ENCODE data around the gene PRKCE.

The PRKCE gene

GRCh38 chr2:45654250-45654649 is 2.8 kb downstream of the PRKCE start:
- Histone ChIP-seq H3K79me1 (ENCODE audit: low read length) (no peaks in the 10 kb centered on the region), H3K4me3 (ENCODE audit: low read length) (no peak overlapping the region)

GRCh38 chr2:45661828-45662227 is 10.4 kb downstream of the PRKCE start:
- Histone ChIP-seq H3K4ac (ENCODE audit: low read depth, low read length) (no peak overlapping the region), H3K9ac (ENCODE audit: low read length) (no peak overlapping the region), H3K56ac (ENCODE audit: low read length) (no peak overlapping the region), H3K4me1 (ENCODE audit: control insufficient read depth, low read depth, low read length) (no peaks in the 10 kb centered on the region), H3K23ac (ENCODE audit: low read length) (no peak overlapping the region), H2BK15ac (replicated peaks; ENCODE audit: low read depth) (no peak overlapping the region), H2BK120ac (ENCODE audit: low read depth, low read length) (no peak overlapping the region), H3K27ac (ENCODE audit: low read depth, low read length) (no peak overlapping the region), H3K4me3 (ENCODE audit: low read length) (no peak overlapping the region), H3K79me2 (ENCODE audit: control insufficient read depth, insufficient read depth, low read length) (no peaks in the 10 kb centered on the region), H3K27me3 (ENCODE audit: insufficient read depth, low read length, poor library complexity) (no peaks in the 10 kb centered on the region), H3K4me2 (ENCODE audit: low read length) (no peak overlapping the region), H3K36me3 (ENCODE audit: control insufficient read depth, insufficient read depth, low read length) (no peaks in the 10 kb centered on the region), H2AK5ac (ENCODE audit: low read length) (no peak overlapping the region), H3K79me1 (ENCODE audit: low read length) (no peaks in the 10 kb centered on the region), H2BK5ac (ENCODE audit: low read length) (no peak overlapping the region), H4K8ac (ENCODE audit: low read depth, low read length) (no peak overlapping the region), H3K18ac (ENCODE audit: low read length) (no peak overlapping the region), H4K5ac (ENCODE audit: low read length) (no peak overlapping the region)
- WGBS (ENCODE audit: extremely low coverage, insufficient coverage, low lambda C conversion rate), result no CpG with 5 or more reads among the region's 2 CpGs
- no peak for DNase-seq

More at GRCh38 chr2:45654250-45654649, 2.8 kb downstream of the PRKCE start:
- Histone ChIP-seq H2AK5ac (ENCODE audit: low read length) (no peak overlapping the region), H3K56ac (ENCODE audit: low read length) (no peak overlapping the region), H3K27me3 (ENCODE audit: insufficient read depth, low read length, poor library complexity) (peaks cover 15% of the 10 kb centered on the region), H3K9ac (ENCODE audit: low read length) (no peak overlapping the region), H3K18ac (ENCODE audit: low read length) (no peak overlapping the region), H3K79me2 (ENCODE audit: control insufficient read depth, insufficient read depth, low read length) (no peaks in the 10 kb centered on the region), H2BK15ac (replicated peaks; ENCODE audit: low read depth) (no peak overlapping the region), H3K23ac (ENCODE audit: low read length) (no peak overlapping the region), H3K27ac (ENCODE audit: low read depth, low read length) (no peak overlapping the region), H3K36me3 (ENCODE audit: control insufficient read depth, insufficient read depth, low read length) (no peaks in the 10 kb centered on the region), H3K4ac (ENCODE audit: low read depth, low read length) (no peak overlapping the region), H4K8ac (ENCODE audit: low read depth, low read length) (no peak overlapping the region), H2BK5ac (ENCODE audit: low read length) (no peak overlapping the region), H3K4me2 (ENCODE audit: low read length) (no peak overlapping the region), H3K4me1 (ENCODE audit: control insufficient read depth, low read depth, low read length) (peaks cover 4% of the 10 kb centered on the region), H2BK120ac (ENCODE audit: low read depth, low read length) (no peak overlapping the region), H4K5ac (ENCODE audit: low read length) (no peak overlapping the region)
- no CpG with 5 or more reads among the region's 3 CpGs for WGBS (ENCODE audit: extremely low coverage, insufficient coverage, low lambda C conversion rate)
- DNase-seq, result no peak

GRCh38 chr2:45664635-45665261 is 13.3 kb downstream of the PRKCE start:
- Histone ChIP-seq H3K27ac (ENCODE audit: low read depth, low read length) (no peak overlapping the region), H3K27me3 (ENCODE audit: insufficient read depth, low read length, poor library complexity) (no peaks in the 10 kb centered on the region), H2AK5ac (ENCODE audit: low read length) (no peak overlapping the region), H3K4me3 (ENCODE audit: low read length) (no peak overlapping the region), H3K79me1 (ENCODE audit: low read length) (no peaks in the 10 kb centered on the region), H3K4me1 (ENCODE audit: control insufficient read depth, low read depth, low read length) (no peaks in the 10 kb centered on the region), H4K8ac (ENCODE audit: low read depth, low read length) (no peak overlapping the region), H4K5ac (ENCODE audit: low read length) (no peak overlapping the region), H2BK5ac (ENCODE audit: low read length) (no peak overlapping the region), H3K18ac (ENCODE audit: low read length) (no peak overlapping the region), H3K4me2 (ENCODE audit: low read length) (no peak overlapping the region), H3K36me3 (ENCODE audit: control insufficient read depth, insufficient read depth, low read length) (no peaks in the 10 kb centered on the region), H3K9ac (ENCODE audit: low read length) (no peak overlapping the region), H2BK15ac (replicated peaks; ENCODE audit: low read depth) (no peak overlapping the region), H2BK120ac (ENCODE audit: low read depth, low read length) (no peak overlapping the region), H3K4ac (ENCODE audit: low read depth, low read length) (no peak overlapping the region), H3K23ac (ENCODE audit: low read length) (no peak overlapping the region), H3K56ac (ENCODE audit: low read length) (no peak overlapping the region), H3K79me2 (ENCODE audit: control insufficient read depth, insufficient read depth, low read length) (no peaks in the 10 kb centered on the region)
- DNase-seq, result no peak
- no CpG with 5 or more reads among the region's 2 CpGs for WGBS (ENCODE audit: extremely low coverage, insufficient coverage, low lambda C conversion rate)

- Histone ChIP-seq H2BK120ac (ENCODE audit: low read depth, low read length) (no peak overlapping the region), H2BK15ac (replicated peaks; ENCODE audit: low read depth) (no peak overlapping the region), H3K18ac (ENCODE audit: low read length) (no peak overlapping the region), H3K23ac (ENCODE audit: low read length) (no peak overlapping the region), H3K9ac (ENCODE audit: low read length) (no peak overlapping the region), H3K27ac (ENCODE audit: low read depth, low read length) (no peak overlapping the region), H3K4ac (ENCODE audit: low read depth, low read length) (no peak overlapping the region), H2BK5ac (ENCODE audit: low read length) (no peak overlapping the region), H3K56ac (ENCODE audit: low read length) (no peak overlapping the region), H4K5ac (ENCODE audit: low read length) (no peak overlapping the region), H3K4me2 (ENCODE audit: low read length) (no peak overlapping the region), H3K36me3 (ENCODE audit: control insufficient read depth, insufficient read depth, low read length) (no peaks in the 10 kb centered on the region), H3K27me3 (ENCODE audit: insufficient read depth, low read length, poor library complexity) (no peaks in the 10 kb centered on the region), H3K4me3 (ENCODE audit: low read length) (no peak overlapping the region), H3K79me1 (ENCODE audit: low read length) (no peaks in the 10 kb centered on the region), H3K4me1 (ENCODE audit: control insufficient read depth, low read depth, low read length) (no peaks in the 10 kb centered on the region), H2AK5ac (ENCODE audit: low read length) (no peak overlapping the region), H3K79me2 (ENCODE audit: control insufficient read depth, insufficient read depth, low read length) (no peaks in the 10 kb centered on the region), H4K8ac (ENCODE audit: low read depth, low read length) (no peak overlapping the region)
- WGBS (ENCODE audit: extremely low coverage, insufficient coverage, low lambda C conversion rate), result no CpG with 5 or more reads among the region's 7 CpGs
- DNase-seq, result no peak
These were observed 17.0 kb downstream of the PRKCE start for GRCh38 chr2:45668509-45668908.

GRCh38 chr2:45669032-45669486 is 17.6 kb downstream of the PRKCE start:
- no peak for DNase-seq
- Histone ChIP-seq H3K27ac (ENCODE audit: low read depth, low read length) (no peak overlapping the region), H3K4me3 (ENCODE audit: low read length) (no peak overlapping the region)

GRCh38 chr2:45670646-45671045 is 19.2 kb downstream of the PRKCE start:
- Histone ChIP-seq H3K18ac (ENCODE audit: low read length) (no peak overlapping the region), H3K4me2 (ENCODE audit: low read length) (no peak overlapping the region), H3K79me2 (ENCODE audit: control insufficient read depth, insufficient read depth, low read length) (no peaks in the 10 kb centered on the region), H3K79me1 (ENCODE audit: low read length) (no peaks in the 10 kb centered on the region), H4K8ac (ENCODE audit: low read depth, low read length) (no peak overlapping the region), H2BK5ac (ENCODE audit: low read length) (no peak overlapping the region), H3K4me3 (ENCODE audit: low read length) (no peak overlapping the region), H3K27ac (ENCODE audit: low read depth, low read length) (no peak overlapping the region), H2AK5ac (ENCODE audit: low read length) (no peak overlapping the region), H3K27me3 (ENCODE audit: insufficient read depth, low read length, poor library complexity) (no peaks in the 10 kb centered on the region), H3K4ac (ENCODE audit: low read depth, low read length) (no peak overlapping the region), H3K23ac (ENCODE audit: low read length) (no peak overlapping the region), H3K4me1 (ENCODE audit: control insufficient read depth, low read depth, low read length) (no peaks in the 10 kb centered on the region), H3K56ac (ENCODE audit: low read length) (no peak overlapping the region), H4K5ac (ENCODE audit: low read length) (no peak overlapping the region), H3K9ac (ENCODE audit: low read length) (no peak overlapping the region), H2BK120ac (ENCODE audit: low read depth, low read length) (no peak overlapping the region), H3K36me3 (ENCODE audit: control insufficient read depth, insufficient read depth, low read length) (no peaks in the 10 kb centered on the region), H2BK15ac (replicated peaks; ENCODE audit: low read depth) (no peak overlapping the region)
- no peak for DNase-seq
- no CpG with 5 or more reads among the region's 4 CpGs for WGBS (ENCODE audit: extremely low coverage, insufficient coverage, low lambda C conversion rate)

More at GRCh38 chr2:45669032-45669486, 17.6 kb downstream of the PRKCE start:
- Histone ChIP-seq H4K5ac (ENCODE audit: low read length) (no peak overlapping the region), H2BK120ac (ENCODE audit: low read depth, low read length) (no peak overlapping the region), H3K4me1 (ENCODE audit: control insufficient read depth, low read depth, low read length) (no peaks in the 10 kb centered on the region), H2BK15ac (replicated peaks; ENCODE audit: low read depth) (no peak overlapping the region), H3K4ac (ENCODE audit: low read depth, low read length) (no peak overlapping the region), H3K9ac (ENCODE audit: low read length) (no peak overlapping the region), H3K23ac (ENCODE audit: low read length) (peak overlapping the region; percentile 15), H3K79me1 (ENCODE audit: low read length) (no peaks in the 10 kb centered on the region), H3K18ac (ENCODE audit: low read length) (no peak overlapping the region), H3K56ac (ENCODE audit: low read length) (no peak overlapping the region), H3K4me2 (ENCODE audit: low read length) (no peak overlapping the region), H3K36me3 (ENCODE audit: control insufficient read depth, insufficient read depth, low read length) (no peaks in the 10 kb centered on the region), H2AK5ac (ENCODE audit: low read length) (no peak overlapping the region), H4K8ac (ENCODE audit: low read depth, low read length) (no peak overlapping the region), H3K79me2 (ENCODE audit: control insufficient read depth, insufficient read depth, low read length) (no peaks in the 10 kb centered on the region), H2BK5ac (ENCODE audit: low read length) (no peak overlapping the region), H3K27me3 (ENCODE audit: insufficient read depth, low read length, poor library complexity) (no peaks in the 10 kb centered on the region)
- WGBS (ENCODE audit: extremely low coverage, insufficient coverage, low lambda C conversion rate), result no CpG with 5 or more reads among the region's 7 CpGs
